CD4-positive, alpha-beta T cell treated with Interferon alpha-2 for 1 hour (primary cell): Measurements from ENCODE around the gene THAP4.
"Not testable (repeated sequence)": the region's sequence is repeated elsewhere in the genome, so short reads cannot be mapped to it uniquely, and the experiment has no call there.

Source experiments
- DNase-seq, 2 donors: peaks; one replicate each; pipeline ENCODE4 v3.0.0-alpha.2; 2020 to 2022

The THAP4 gene

DNA sequence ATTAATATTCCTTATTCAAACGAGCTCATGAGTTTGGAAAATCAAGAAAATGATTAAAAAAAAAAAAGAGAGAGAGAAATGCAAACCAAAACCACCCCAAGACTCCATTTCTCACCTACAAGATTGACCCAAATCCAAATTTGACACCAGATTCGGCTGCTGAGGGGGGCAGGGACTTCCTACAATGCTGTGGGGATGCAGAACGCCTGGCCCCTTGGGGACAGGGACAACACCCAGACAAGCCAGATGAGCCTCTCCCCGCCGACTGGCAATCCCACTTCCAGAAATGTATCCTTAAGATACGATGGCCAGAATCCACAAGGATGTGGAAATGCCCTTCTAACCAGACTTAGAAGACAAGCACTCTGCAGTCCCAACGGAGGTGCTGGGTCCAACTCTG is 57.7 kb downstream of the THAP4 start:
- no peak for DNase-seq

DNA sequence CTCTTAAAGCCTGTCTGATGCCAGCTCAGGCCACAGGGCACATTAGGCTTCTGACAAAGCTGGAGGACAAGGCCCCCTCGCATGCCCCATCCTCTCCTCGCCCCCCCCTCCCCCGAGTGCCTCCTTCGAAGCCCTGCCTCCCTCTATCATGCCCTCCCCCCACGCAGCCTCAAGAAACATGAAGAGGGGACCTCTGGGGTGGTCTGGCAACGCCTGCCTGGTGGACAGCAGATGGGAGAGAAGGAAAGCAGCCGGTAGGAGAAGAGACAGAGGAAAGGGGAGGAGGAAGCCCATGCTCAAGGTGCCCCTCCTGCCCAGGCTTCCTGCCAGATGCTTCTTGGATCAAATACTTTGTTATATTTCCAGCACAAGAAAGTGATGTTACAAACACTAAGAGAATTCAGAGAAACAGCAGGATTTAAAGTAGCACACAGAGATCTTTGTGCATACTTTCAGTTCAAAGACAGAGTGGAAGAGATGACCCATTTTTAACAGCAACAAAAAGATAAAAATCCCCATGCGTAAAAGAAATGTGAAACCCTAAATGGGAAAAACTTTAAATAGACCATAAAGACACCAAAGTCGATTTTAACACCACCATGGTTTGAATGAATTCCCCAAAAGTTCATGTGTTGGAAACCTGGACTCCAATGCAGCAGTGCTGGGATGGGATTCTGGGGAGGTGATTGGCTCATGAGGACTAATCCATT is 59.4 kb downstream of the THAP4 start:
- no peak for DNase-seq

DNA sequence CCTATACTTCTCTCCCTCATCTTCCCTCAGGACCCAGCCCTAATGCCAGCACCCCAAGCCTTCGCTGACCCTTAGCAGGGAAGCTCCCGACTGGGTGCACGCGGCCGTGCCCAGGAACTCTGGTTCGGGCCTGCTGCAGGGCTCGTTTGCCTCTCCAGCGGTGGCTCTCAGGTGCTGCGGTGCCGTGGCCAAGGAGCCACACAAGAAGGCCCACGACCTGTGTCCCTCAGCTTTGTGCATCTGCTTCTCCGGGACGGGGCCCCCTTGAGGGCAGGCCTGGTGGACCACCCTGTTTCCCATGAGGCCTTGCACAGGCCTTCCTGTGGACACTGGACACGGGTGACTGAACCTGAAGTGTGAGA is 60.7 kb downstream of the THAP4 start:
- no peak for DNase-seq

DNA sequence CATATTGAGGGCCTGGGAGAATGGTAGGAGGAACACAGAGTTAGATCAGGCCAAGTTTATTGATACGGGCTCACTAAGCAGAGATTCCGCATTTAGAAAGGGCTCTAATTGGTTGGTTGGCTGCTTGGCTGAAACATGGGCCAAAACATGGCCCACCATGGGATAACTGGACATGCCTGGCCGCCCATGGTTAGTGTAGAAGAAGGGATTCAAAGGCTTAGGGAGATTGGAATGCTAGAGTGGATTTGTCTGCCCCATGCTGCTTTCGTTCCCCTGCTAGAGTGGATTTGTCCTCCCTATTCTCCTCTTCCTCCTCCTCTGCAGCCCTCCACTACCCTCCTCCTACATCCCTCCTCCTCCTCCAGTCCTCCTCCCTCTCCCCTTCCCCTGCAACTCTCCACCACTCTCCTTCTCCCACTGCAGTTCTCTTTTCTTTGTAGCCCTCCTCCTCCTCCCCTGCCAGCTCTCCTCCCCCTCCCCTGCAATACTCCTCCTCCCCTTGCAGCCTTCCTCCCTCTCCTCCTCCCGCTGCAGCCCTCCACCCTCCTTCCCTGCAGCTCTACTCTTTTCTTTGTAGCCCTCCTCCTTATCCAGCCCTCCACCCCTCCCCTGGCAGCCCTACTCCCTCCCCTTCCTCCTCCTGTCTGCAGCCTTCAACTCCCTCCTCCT is 61.2 kb downstream of the THAP4 start:
- DNase-seq = no peak

DNA sequence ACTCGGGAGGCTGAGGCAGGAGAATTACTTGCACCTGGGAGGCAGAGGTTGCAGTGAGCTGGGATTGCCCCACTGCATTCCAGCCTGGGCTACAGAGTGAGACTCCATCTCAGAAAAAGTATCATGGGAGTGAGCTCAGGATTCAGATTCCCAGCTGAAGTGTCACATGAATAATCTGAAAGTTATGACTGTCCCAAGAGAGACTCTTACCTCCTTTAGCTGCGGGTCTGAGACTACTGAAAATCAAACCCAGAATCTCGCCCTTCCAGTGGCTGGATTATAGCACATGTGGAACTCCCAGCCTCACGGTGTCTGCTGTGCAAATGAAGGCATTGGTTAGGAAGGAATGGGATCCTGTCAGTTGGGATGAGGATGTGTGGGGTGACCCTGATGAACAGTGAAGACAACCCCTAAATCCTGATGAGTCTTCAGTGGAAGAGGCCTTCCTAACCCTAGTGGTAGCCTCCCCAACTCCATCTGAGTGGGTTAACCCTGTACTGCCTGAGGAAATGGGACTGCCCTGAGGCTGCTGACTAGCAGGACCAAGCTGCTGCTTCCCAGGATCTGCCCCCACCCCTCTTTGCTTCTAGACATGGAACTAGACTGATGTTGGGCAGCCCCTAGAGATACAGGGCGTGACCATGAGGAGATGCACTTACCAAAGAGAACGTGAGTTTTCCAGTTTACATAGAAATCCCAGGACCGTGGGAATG is 61.9 kb downstream of the THAP4 start:
- DNase-seq = no peak

DNA sequence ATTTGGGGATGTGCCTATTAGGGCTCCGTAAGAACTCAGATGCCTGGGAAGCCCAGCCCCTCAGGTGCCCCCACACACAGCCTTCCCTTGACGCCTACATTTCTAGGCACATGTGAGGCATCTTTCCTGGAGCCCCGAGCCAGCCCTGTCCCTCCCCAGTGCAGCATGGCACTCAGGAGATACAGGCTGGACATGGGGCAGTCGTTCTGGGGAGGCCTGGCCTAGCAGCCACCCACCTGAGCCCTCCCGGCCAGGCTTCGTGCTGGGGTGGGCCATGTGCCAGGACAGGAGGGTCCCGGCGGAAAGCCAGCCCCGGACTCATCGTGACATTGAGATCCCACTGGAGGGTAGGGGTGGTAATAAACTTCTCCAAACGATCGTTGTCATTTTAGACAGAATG is 63.2 kb downstream of the THAP4 start:
- no peak for DNase-seq

DNA sequence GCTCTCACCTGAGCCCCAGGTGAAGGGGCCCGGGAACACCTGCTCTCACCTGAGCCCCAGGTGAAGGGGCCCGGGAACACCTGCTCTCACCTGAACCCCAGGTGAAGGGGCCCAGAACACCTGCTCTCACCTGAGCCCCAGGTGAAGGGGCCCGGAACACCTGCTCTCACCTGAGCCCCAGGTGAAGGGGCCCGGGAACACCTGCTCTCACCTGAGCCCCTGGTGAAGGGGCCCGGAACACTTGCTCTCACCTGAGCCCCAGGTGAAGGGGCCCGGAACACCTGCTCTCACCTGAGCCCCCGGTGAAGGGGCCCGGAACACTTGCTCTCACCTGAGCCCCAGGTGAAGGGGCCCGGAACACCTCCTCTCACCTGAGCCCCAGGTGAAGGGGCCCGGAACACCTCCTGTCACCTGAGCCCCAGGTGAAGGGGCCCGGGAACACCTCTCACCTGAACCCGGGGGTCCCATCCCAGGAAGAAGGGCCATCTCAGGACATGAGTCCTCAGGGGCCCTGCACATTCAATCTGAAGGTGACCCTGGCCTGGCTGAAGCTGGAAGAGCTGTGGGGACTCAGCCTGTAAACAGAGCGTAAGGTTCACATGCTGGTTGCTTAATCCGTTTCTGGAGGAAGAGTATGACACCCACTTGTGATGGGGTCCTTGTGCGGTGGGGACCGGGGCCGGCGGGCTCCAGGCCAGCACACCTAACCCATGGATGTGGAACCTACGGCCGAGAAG is 63.9 kb downstream of the THAP4 start:
- not testable (repeated sequence) for DNase-seq

DNA sequence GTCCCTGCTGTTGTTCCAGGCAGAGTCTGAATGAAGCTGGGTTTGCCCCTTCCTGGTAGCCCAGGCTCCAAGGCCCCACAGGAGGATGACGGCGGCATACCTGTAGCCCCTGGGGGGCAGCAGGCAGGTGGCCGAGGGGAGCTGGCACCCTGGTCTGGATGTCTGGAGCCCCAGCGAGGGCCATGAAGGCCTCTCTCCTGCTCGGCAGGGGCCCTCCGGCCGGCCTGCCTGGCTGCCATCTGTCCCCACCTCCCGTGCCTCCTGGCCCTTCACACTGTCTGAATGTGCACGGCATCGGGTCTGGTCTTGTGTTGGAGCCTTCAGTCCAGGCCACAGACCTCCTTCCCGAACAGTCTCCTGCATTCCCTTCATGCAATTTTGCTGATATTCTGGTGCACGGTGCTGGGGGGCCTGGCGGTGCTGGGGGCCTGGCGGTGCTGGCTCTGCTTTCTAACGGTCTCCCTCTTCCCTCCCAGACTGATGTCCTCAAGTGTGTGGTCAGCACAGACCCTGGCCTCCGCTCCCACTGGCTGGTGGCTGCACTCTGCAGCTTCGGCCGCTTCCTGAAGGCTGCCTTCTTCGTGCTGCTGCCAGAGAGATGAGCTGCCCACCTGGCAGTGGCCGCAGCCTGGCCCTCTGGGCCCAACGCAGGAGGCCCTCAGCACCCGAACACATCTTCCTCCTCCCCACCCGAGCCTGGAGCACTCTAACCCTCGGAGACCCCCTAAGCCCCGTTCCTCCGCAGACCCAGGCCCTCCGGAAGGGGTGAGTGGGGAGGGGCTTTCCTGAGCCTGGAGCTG is 64.9 kb downstream of the THAP4 start:
- DNase-seq = no peak

DNA sequence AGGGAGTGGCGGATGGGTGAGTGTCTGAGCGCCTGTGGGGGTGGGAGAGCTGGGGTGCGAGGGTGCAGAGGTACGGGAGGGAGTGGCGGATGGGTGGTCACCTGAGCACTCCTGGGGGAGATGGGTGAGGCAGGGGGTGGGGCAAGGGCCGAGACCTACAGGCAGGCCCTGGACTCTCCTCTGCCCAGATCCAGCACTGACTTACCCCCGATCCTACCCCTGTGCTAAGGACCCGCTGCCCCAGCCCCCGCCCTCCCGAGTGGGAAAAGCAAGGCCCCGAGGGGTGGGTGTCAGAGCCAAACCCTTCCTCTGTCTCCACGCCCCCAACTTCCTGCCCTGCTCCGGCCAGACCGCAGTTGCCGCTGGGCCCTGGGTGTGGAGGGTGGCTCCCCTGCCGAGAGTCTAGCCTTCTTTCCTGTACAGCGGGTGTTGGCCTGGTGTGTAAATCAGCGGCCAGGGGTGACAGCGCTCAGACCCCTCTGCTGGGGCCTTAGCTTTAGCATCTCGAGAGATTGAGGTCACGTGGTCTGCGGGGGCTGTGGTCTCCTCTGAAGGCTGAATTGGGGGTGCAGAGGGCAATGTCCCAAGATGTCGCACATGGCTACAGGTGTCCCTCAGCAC is 65.9 kb downstream of the THAP4 start:
- DNase-seq = no peak

DNA sequence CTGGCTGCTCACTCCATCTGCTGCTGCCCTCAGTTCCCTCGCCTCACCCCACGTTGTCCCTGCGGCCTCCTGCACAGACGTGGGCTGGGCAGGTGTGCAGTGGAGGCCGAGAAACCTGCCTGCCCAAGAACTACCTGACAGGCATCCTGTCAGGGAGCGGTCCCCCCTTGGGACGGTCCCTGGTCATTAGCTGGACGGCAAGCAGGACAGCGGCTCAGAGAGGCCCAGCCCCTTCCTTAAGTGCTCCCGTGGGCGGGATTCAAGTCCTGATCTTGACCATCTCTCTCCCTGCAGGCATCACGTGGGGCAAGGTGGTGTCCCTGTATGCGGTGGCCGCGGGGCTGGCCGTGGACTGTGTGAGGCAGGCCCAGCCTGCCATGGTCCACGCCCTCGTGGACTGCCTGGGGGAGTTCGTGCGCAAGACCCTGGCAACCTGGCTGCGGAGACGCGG is 67.1 kb downstream of the THAP4 start:
- no peak for DNase-seq

DNA sequence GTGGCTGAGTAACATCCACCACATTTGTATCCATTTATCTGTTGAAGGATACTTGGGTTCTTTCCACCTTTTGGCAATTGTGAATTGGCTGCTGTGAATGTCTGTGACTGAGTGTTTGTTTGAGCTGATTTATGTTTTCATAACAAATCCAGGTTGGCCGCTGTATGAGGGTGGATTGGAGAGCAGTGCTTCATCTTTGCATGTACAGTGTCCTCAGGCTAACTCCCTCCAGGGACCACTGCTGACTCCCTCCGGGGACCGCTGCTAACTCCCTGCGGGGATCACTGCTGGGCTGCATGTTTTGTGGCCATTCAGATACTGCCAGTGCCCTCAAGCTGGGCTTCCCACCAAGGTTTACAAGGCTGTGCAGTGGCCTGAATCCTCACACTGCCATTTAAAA is 68.2 kb downstream of the THAP4 start:
- no peak for DNase-seq

DNA sequence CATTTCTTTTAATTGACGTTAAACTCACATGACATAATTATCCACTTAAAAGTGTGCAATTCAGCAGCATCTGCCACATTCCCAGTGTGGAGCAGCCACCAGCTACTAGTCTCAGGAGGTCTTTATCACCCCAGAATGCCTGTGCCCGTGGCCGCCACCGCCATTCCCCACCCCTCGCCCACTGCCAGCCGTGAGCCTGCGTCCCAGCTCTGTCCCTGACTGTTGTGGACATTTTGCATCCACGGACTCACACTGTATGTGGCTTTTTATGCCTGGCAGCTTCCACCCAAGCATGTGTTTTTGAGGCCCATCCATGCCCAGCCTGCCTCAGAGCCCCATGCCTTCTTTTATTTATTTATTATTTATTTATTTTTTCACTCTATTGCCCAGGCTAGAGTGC is 69.2 kb downstream of the THAP4 start:
- no peak for DNase-seq

DNA sequence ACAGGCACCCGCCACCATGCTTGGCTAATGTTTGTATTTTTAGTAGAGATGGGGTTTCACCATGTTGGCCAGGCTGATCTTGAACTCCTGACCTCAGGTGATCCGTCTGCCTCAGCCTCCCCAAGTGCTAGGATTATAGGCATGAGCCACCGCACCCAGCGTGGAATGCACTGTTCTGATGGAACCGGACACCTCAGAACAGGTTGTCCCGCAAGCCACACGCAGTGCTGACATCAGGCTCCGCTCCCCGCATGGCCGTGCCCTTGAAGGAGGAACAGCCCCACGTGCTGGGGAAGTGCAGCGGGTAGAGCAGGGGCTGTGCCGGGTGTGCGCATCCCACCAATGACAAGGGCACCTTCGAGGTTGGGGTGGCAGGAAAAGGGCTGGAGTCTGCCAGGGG is 69.7 kb downstream of the THAP4 start:
- not testable (repeated sequence) for DNase-seq

DNA sequence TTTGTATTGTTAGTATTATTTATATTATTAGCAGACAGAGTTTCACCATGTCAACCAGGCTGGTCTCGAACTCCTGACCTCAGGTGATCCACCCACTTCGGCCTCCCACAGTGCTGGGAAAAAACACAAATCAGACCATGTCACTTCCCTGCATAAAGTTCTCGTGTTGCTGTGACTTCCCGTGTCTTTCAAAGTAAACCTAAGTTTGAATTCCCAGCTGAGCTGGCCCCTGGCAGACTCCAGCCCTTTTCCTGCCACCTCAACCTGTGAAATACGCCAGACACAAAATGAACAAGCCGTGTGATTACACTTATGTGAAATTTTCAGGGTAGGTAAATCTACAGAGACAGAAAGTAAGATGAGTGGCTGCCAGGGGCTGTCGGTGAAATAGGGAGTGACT is 70.5 kb downstream of the THAP4 start:
- no peak for DNase-seq

DNA sequence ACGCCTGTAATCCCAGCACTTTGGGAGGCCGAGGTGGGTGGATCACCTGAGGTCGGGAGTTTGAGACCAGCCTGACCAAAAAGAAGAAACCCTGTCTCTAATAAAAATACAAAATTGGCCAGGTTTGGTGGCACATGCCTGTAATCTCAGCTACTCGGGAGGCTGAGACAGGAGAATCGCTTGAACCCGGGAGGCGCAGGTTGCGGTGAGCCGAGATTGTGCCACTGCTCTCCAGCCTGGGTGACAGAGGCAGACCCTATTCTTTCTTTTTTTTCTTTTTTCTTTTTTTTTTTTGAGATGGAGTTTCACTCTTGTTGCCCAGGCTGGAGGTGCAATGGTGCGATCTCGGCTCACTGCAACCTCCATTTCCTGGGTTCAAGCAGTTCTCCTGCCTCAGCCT is 70.9 kb downstream of the THAP4 start:
- DNase-seq = not testable (repeated sequence)

DNA sequence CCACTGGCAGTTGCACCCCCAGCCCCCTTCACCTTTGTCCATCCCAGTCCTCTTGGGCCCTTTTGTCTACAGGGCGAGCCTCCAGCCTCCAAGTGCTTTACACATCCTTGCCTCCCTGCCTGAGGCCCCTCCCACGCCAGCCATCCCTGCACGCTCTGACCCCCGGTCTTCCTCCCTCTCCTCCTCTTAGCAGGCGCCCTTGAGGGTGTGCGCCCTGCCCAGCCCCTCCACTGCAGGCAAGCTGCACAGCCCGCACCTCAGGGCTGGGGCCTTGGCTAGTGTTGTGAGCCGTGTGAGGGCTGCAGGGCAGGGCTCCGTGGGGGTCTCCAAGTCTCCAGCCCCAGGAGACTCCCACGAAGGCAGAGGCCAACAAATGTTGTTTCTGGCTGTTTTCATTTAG is 71.5 kb downstream of the THAP4 start:
- no peak for DNase-seq

DNA sequence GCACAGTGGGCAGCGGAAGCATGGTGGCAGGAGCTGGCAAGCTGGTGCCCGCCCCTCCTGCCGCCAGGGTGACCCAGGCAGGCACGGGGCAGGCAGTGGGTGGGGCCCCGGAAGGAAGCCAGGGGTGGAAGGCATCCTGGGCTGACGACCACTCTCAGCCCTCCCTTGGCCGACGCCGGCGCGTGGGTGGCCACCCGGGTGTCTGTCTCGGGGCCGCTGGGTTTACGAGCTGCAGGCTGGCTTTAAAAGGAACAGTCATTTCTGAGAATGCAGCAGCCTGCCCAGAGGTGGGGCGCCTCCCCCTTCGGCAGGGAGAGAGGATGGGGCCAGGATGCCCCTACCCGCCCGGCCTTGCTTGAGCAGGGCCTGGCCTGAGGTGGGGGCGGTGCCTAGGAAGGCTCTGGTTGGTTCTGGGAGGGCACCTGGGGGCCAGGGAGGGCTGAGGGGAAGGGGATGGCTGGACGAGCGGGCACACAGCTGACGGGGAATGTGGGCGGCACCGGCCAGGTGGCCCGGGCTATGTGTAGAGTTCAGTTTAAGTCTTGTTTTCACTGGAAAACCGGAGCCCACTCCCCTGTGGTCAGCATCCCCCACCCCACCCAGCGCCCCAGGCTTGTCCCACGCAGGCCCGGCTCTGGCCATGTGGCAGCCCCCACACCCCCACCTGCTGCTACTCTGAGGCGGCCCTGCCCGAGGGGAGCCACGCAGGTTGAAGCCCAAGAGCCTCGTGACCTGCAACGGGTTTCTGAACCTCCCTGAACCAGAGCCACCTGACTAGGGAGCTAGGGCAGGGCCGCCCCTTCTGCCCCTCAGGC is 72.2 kb downstream of the THAP4 start:
- DNase-seq = no peak

DNA sequence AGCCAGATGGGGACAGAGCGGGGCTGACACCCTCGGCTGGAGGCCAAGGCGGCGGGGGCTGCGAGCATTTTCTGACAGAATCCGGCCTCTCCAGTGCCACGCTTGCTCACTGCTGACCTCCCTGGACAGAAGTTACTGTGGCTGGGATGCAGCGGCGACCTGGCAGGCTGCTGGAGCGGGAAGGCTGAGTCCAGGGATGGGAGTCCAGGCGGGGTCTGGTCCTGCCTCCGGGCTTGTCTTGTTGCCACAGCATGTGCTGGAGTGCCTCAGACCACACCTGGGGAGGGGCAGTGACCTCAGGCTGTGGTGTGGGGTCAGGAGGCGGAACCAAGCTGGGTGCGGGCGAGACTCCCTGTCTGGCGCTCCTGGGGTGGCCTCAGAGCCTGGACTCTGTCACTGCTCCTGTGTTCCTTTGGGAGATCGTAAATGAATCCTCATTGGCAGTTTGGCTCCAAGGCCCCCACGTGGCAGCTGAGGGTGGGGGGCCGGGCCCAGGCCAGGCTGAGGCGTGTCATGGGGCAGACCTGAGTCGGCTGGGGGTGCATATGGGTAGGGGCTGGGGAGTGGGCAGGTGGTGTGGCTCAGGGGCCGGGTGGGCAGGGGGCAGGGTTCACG is 72.9 kb downstream of the THAP4 start:
- no peak for DNase-seq

DNA sequence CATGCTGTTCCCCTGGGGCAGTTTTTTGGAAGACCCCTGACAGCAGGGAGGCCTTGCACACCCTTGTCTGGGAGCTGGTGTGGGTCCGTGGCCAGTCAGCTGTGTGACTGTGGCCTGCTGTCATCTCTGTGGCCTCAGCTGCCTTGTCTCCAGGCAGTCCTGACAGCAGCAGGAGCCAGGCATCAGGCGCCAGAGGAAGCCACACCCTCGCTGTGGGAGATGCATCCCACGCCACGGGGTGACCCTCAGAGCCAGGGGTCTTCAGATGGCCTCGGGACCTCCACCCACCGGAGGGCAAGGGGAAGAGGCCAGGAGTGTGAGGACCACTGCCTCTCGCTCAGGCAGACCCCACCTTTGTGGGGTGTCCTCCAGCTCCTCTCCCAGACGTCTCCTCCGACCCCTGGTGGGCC is 73.4 kb downstream of the THAP4 start:
- DNase-seq = no peak

DNA sequence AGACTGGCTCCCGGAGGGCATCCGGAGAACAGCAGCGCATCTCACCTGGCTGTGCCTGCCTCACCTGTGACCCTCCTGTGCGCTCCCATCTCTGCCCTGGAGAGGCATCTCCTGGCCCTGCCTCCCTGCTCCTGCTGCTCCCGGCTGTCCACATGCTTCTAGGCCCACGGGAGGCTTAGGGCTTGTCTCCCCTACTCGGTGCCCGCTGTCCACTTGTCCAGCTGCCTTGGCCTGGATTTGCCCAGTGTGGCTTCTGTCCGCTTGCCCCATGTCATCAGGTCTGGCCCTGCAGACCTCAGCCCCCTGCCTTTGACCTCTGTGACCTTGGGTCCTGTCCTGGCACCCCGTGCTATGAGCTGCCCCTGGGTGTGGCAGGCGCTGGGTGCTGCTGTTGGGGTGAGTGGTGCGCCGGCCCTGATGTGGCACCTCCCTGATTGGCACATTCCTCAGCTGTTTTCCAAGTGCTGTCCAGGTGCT is 73.9 kb downstream of the THAP4 start:
- no peak for DNase-seq
